ENCODE measurements around the gene DLG2. TPM values are rescaled to one million over a fixed set of nuclear protein-coding genes. Genes with fewer than 3 reads are reported as not detected.

Gene DLG2
- total RNA-seq, 1 donor from 2014 or later, result 2.1 TPM

DNA sequence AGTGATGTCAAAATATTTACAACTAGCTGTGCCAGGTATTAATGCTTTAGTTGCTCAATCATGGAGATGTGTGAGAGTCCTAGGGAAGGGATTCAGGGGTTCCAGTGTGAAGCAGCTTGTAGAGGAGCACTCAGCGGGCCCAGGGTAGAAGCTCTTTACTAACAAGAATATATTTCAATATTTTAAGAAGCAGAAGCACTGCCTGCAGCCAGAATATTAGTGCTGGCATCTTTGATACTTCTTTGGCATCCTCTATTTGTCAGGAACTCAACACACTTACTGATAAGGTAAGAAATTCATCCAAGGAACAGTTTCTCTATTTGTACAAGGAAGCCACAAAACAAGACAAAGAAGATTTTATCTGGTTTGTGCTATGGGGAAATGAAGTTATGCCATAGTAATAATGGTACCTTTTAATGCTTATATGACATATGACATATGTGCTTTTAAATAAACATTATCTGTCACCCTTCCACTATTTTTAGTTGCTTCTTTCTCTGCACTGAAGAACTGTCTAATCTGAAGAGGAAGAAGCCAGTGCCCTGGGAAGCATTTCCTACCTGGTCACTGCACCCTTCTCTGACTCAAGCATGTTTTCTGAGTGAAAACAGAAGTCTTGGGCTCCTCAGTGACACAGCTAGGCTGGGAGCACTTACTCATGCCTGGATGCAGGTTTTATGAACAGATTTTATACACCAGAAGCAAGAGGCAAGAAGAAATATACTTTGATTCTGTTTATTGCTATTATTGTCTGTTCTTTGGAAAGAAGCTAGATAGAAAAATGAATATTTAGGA is 1952.8 kb downstream of the DLG2 start:
- H3K4me1 Mint-ChIP-seq, result peaks cover 5% of the 10 kb centered on the region
- no peak overlapping the region for H3K27ac Mint-ChIP-seq (ENCODE audit: unreplicated experiment)
- DNase-seq (ENCODE audit: low read depth, low spot score), result no peak
- no peaks in the 10 kb centered on the region for H3K36me3 Mint-ChIP-seq (ENCODE audit: low read depth)
- TF ChIP-seq, protein P1, sequence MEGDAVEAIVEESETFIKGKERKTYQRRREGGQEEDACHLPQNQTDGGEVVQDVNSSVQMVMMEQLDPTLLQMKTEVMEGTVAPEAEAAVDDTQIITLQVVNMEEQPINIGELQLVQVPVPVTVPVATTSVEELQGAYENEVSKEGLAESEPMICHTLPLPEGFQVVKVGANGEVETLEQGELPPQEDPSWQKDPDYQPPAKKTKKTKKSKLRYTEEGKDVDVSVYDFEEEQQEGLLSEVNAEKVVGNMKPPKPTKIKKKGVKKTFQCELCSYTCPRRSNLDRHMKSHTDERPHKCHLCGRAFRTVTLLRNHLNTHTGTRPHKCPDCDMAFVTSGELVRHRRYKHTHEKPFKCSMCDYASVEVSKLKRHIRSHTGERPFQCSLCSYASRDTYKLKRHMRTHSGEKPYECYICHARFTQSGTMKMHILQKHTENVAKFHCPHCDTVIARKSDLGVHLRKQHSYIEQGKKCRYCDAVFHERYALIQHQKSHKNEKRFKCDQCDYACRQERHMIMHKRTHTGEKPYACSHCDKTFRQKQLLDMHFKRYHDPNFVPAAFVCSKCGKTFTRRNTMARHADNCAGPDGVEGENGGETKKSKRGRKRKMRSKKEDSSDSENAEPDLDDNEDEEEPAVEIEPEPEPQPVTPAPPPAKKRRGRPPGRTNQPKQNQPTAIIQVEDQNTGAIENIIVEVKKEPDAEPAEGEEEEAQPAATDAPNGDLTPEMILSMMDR (conservative IDR thresholded peaks at IDR 0.05), result no peak
- no peaks in the 10 kb centered on the region for H3K9me3 Mint-ChIP-seq
- H3K4me3 Mint-ChIP-seq, result no peak overlapping the region
- H3K27me3 Mint-ChIP-seq (ENCODE audit: low read depth), result no peaks in the 10 kb centered on the region

DNA sequence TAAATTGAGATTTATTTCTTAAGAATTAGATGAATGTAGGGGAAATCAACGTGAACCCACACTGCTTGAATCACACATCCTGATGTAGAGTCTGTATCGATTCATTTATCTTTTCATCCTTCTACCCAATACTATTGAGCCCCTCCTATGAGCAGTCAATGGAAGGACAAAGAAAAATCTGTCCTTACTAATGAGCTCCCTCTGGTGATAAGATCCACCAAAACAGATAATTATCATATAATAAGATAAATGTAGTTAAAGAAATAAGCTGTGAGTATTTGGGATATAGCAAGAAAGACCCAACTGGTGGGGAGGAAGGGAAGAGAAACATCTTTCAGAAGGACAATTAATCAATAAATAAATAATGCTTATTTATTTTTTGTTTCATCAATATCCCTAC is 1955.9 kb downstream of the DLG2 start:
- Mint-ChIP-seq H3K27me3 (ENCODE audit: low read depth) (no peaks in the 10 kb centered on the region), H3K4me3 (no peak overlapping the region), H3K27ac (ENCODE audit: unreplicated experiment) (no peak overlapping the region), H3K36me3 (ENCODE audit: low read depth) (no peaks in the 10 kb centered on the region), H3K9me3 (no peaks in the 10 kb centered on the region), H3K4me1 (no peaks in the 10 kb centered on the region)
- DNase-seq (ENCODE audit: low read depth, low spot score), result no peak
- TF ChIP-seq, protein P1 (conservative IDR thresholded peaks at IDR 0.05), result no peak

DNA sequence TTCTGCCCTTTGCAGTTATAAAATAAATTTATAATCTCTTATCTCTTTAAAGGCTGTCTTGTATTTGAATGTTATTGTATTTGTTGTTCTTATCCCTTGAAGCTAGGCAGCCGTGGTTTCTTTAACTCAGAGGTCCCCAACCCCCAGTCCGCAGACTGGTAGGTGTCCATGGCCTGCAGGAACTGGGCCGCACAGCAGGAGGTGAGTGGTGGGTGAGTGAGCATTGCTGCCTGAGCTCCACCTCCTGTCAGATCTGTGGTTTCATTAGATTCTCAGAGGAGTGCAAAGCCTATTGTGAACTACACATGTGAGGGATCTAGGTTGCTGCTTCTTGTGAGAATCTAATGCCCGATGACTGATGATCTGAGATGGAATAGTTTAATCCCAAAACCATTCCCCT is 1961.0 kb downstream of the DLG2 start:
- no peaks in the 10 kb centered on the region for H3K4me1 Mint-ChIP-seq

DNA sequence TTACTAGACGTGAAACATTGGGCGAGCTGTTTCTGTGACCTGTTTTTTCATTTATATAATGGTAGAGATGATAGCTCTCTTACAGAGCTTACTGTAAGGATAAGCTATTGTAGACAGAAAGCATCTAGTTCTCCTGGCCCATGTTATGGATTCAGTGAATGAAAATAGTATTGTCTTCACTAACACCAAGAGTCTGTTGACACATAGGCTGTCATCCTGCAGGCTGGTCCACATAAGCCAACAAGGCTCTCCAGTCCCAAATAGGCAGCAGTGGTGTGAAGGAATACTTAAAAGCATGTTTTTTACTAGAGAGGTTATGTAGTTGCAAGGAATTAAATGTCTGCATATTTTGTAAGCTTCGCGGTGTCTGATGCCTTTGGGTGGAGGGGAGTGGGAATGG is 1963.2 kb downstream of the DLG2 start:
- Mint-ChIP-seq H3K4me3 (no peak overlapping the region), H3K27ac (ENCODE audit: unreplicated experiment) (no peak overlapping the region), H3K9me3 (no peaks in the 10 kb centered on the region), H3K36me3 (ENCODE audit: low read depth) (no peaks in the 10 kb centered on the region), H3K4me1 (no peaks in the 10 kb centered on the region), H3K27me3 (ENCODE audit: low read depth) (no peaks in the 10 kb centered on the region)
- TF ChIP-seq, protein P1 (conservative IDR thresholded peaks at IDR 0.05), result no peak
- DNase-seq (ENCODE audit: low read depth, low spot score), result no peak

More for the DNA sequence above, 1961.0 kb downstream of the DLG2 start:
- Mint-ChIP-seq H3K27ac (ENCODE audit: unreplicated experiment) (no peak overlapping the region), H3K36me3 (ENCODE audit: low read depth) (no peaks in the 10 kb centered on the region), H3K9me3 (no peaks in the 10 kb centered on the region), H3K4me3 (no peak overlapping the region), H3K27me3 (ENCODE audit: low read depth) (no peaks in the 10 kb centered on the region)
- TF ChIP-seq, protein P1 (conservative IDR thresholded peaks at IDR 0.05), result no peak
- DNase-seq (ENCODE audit: low read depth, low spot score), result no peak

DNA sequence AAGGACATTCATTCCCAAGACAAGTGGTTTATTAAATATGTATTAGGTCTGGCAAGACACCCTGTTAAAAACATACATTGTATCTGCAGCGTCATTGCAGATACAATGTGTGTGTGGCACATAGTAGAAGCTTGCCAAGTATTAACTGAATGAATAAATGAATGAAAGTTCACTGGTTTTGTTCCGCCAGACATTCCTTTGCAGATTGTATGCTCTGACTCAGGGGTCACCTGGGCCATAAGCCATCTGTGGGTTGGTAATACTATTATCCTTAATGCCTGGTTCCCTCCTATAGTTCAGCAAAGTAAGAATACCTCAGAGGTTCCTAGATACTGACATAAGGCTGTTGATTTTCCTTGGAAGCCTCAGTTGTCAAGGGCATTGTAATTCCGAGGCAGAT is 1963.7 kb downstream of the DLG2 start:
- no peak overlapping the region for H3K4me3 Mint-ChIP-seq
- DNase-seq (ENCODE audit: low read depth, low spot score), result no peak
- TF ChIP-seq, protein P1 (conservative IDR thresholded peaks at IDR 0.05), result no peak
- no peak overlapping the region for H3K27ac Mint-ChIP-seq (ENCODE audit: unreplicated experiment)
- no peaks in the 10 kb centered on the region for H3K4me1 Mint-ChIP-seq
- no peaks in the 10 kb centered on the region for H3K9me3 Mint-ChIP-seq
- no peaks in the 10 kb centered on the region for H3K36me3 Mint-ChIP-seq (ENCODE audit: low read depth)
- no peaks in the 10 kb centered on the region for H3K27me3 Mint-ChIP-seq (ENCODE audit: low read depth)
